IMR-90 (cell line): ENCODE results near the gene MRPS33. TPM values are rescaled to one million over a fixed set of nuclear protein-coding genes. Genes with fewer than 3 reads are reported as not detected.

Experiments used
- ATAC-seq: fragments of 200-7000 bp; cut with Tn5 transposase; 2 replicates; pipeline ENCODE4 v1.9.1; 2020; ENCODE audit warnings: low read depth, mild to moderate bottlenecking, moderate library complexity
- Bru-seq: library from RNA; stranded (reverse); fragments of 400-500 nt; gene quantifications from one replicate; lab custom pipeline; 2021; lab: Mats Ljungman, UMichigan
- BruChase-seq, 2 experiments: library from RNA; stranded (reverse); fragments of 400-500 nt; gene quantifications; one replicate each; lab custom pipeline; 2021; lab: Mats Ljungman, UMichigan
- BruUV-seq: library from RNA; stranded (reverse); fragments of 400-500 nt; replicated peaks from 2 replicates; lab custom pipeline; 2021; lab: Mats Ljungman, UMichigan
- CTCF ChIA-PET: fragments of 300-600 bp; formaldehyde crosslinking; extraction: SDS; loops from one replicate; lab custom pipeline; 2021; ENCODE audit warnings: antibody characterized with exemption; lab: Yijun Ruan, JAX
- POLR2A ChIA-PET: fragments of 300-600 bp; sonication (Branson Sonifier 250); formaldehyde crosslinking; loops from one replicate; lab custom pipeline; 2022; ENCODE audit warnings: antibody characterized with exemption; ENCODE audit not compliant: unreplicated experiment; lab: Charles Lee
- DNase-seq: peaks from one replicate; pipeline ENCODE4 v3.0.0; 2013
- H2AFZ ChIP-seq: replicated peaks from 2 replicates; pipeline ENCODE3; 2013; ENCODE audit warnings: low read length, mild to moderate bottlenecking; ENCODE audit not compliant: poor library complexity
- H2AK5ac ChIP-seq: 2 replicates; pipeline ENCODE4 v1.6.1; 2013; ENCODE audit warnings: low read depth, low read length, inconsistent platforms
- H2AK9ac ChIP-seq: replicated peaks from 2 replicates; pipeline ENCODE3; 2013; ENCODE audit warnings: mild to moderate bottlenecking, low read depth, low read length, moderate library complexity; ENCODE audit not compliant: poor library complexity
- H2BK120ac ChIP-seq: 2 replicates; pipeline ENCODE4 v1.6.1; 2013; ENCODE audit warnings: low read depth, low read length, inconsistent platforms
- H2BK15ac ChIP-seq: 3 replicates; pipeline ENCODE4 v1.6.1; 2013; ENCODE audit warnings: low read depth, low read length, inconsistent platforms
- H2BK20ac ChIP-seq: 2 replicates; pipeline ENCODE4 v1.6.1; 2013; ENCODE audit warnings: low read depth, mild to moderate bottlenecking, inconsistent platforms, low read length, moderate library complexity
- H2BK5ac ChIP-seq: 2 replicates; pipeline ENCODE4 v1.6.1; 2013; ENCODE audit warnings: mild to moderate bottlenecking, low read depth, low read length, inconsistent platforms; ENCODE audit not compliant: poor library complexity, severe bottlenecking
- H3K14ac ChIP-seq: replicated peaks from 2 replicates; pipeline ENCODE4 v1.6.1; 2013; ENCODE audit warnings: low read depth, low read length, inconsistent platforms
- H3K18ac ChIP-seq: 2 replicates; pipeline ENCODE4 v1.6.1; 2013; ENCODE audit warnings: low read depth, low read length, control low read depth
- H3K23ac ChIP-seq: 2 replicates; pipeline ENCODE4 v1.6.1; 2013; ENCODE audit warnings: low read depth, low read length, inconsistent platforms
- H3K27ac ChIP-seq: 2 replicates; pipeline ENCODE4 v1.5.1; 2013; ENCODE audit warnings: mild to moderate bottlenecking, control low read depth, low read length; ENCODE audit not compliant: insufficient read depth
- H3K27me3 ChIP-seq: 2 replicates; pipeline ENCODE4 v1.6.1; 2013; ENCODE audit warnings: low read length; ENCODE audit not compliant: control insufficient read depth, insufficient read depth
- H3K36me3 ChIP-seq: 2 replicates; pipeline ENCODE4 v1.6.1; 2013; ENCODE audit warnings: low read length, mixed read lengths; ENCODE audit not compliant: control insufficient read depth, insufficient read depth
- H3K4ac ChIP-seq: 2 replicates; pipeline ENCODE4 v1.6.1; 2013; ENCODE audit warnings: low read depth, low read length, inconsistent platforms
- H3K4me1 ChIP-seq: 2 replicates; pipeline ENCODE4 v1.6.1; 2013; ENCODE audit warnings: low read length, mixed read lengths; ENCODE audit not compliant: control insufficient read depth, insufficient read depth
- H3K4me2 ChIP-seq: 2 replicates; pipeline ENCODE4 v1.6.1; 2013; ENCODE audit warnings: low read depth, mild to moderate bottlenecking, control low read depth, low read length, moderate library complexity
- H3K4me3 ChIP-seq: 2 replicates; pipeline ENCODE4 v1.5.1; 2013; ENCODE audit warnings: low read depth, mild to moderate bottlenecking, control low read depth, low read length, moderate library complexity; ENCODE audit not compliant: insufficient read depth
- H3K56ac ChIP-seq: 2 replicates; pipeline ENCODE4 v1.6.1; 2013; ENCODE audit warnings: low read length, inconsistent platforms; ENCODE audit not compliant: insufficient read depth; ENCODE audit errors: extremely low read depth
- H3K79me1 ChIP-seq, 2 experiments: 2 replicates each; pipeline ENCODE4 v1.6.1; 2013; ENCODE audit warnings: low read length in 2 of 2, inconsistent platforms in 1 of 2, low read depth in 1 of 2
- H3K9ac ChIP-seq: 2 replicates; pipeline ENCODE4 v1.6.1; 2013; ENCODE audit warnings: low read depth, low read length, control low read depth
- H3K9me1 ChIP-seq: 2 replicates; pipeline ENCODE4 v1.6.1; 2013; ENCODE audit warnings: low read length, inconsistent platforms; ENCODE audit not compliant: insufficient read depth
- H3K9me3 ChIP-seq: 2 replicates; pipeline ENCODE4 v1.6.1; 2013; ENCODE audit warnings: low read length; ENCODE audit not compliant: control insufficient read depth, insufficient read depth
- H4K20me1 ChIP-seq: 2 replicates; pipeline ENCODE4 v1.6.1; 2013; ENCODE audit warnings: low read length, inconsistent platforms; ENCODE audit not compliant: insufficient read depth
- H4K5ac ChIP-seq: 2 replicates; pipeline ENCODE4 v1.6.1; 2013; ENCODE audit warnings: mild to moderate bottlenecking, low read depth, low read length, control low read depth
- H4K8ac ChIP-seq, 2 experiments: 2 replicates each; pipeline ENCODE4 v1.6.1; 2013; ENCODE audit warnings: low read depth in 2 of 2, low read length in 2 of 2, control low read depth in 1 of 2, inconsistent platforms in 1 of 2
- H4K91ac ChIP-seq: 2 replicates; pipeline ENCODE4 v1.6.1; 2013; ENCODE audit warnings: low read depth, low read length, inconsistent platforms; ENCODE audit not compliant: insufficient read depth
- BHLHE40 ChIP-seq: fragments of 150-350 bp; IDR thresholded peaks from 2 replicates; pipeline ENCODE4 v1.6.1; 2016; ENCODE audit warnings: mild to moderate bottlenecking, low read depth, low read length
- FOS ChIP-seq: fragments of 150-350 bp; IDR thresholded peaks from 2 replicates; pipeline ENCODE4 v1.6.1; 2016; ENCODE audit warnings: low read depth, low read length
- MAFK ChIP-seq: IDR thresholded peaks from 2 replicates; pipeline ENCODE4 v1.6.1; 2012; ENCODE audit warnings: low read depth, low read length, improper control_type of control experiment
- MAZ ChIP-seq: IDR thresholded peaks from 2 replicates; pipeline ENCODE4 v1.6.1; 2012; ENCODE audit warnings: low read depth, mild to moderate bottlenecking, low read length, improper control_type of control experiment, moderate library complexity, borderline replicate concordance
- NFE2L2 ChIP-seq: fragments of 150-350 bp; IDR thresholded peaks from 2 replicates; pipeline ENCODE4 v1.6.1; 2016; ENCODE audit warnings: low read depth, mild to moderate bottlenecking, low read length
- POLR2A ChIP-seq: IDR thresholded peaks from 2 replicates; pipeline ENCODE4 v1.6.1; 2012; ENCODE audit warnings: mild to moderate bottlenecking, low read depth, low read length
- RAD21 ChIP-seq: IDR thresholded peaks from 2 replicates; pipeline ENCODE4 v1.6.1; 2012; ENCODE audit warnings: low read length, improper control_type of control experiment
- SMC3 ChIP-seq: fragments of 150-350 bp; IDR thresholded peaks from 2 replicates; pipeline ENCODE4 v1.6.1; 2016; ENCODE audit warnings: low read depth, mild to moderate bottlenecking, antibody characterized with exemption, low read length, moderate library complexity
- WGBS, 2 experiments: methylation state at CpG; one replicate each; pipeline versions ENCODE4 v1.1.5 to v1.1.7; 2013; ENCODE audit warnings: missing lambda C conversion rate in 2 of 2; ENCODE audit not compliant: insufficient read length in 1 of 2; ENCODE audit errors: extremely low coverage in 2 of 2; 5-methylcytosine and 5-hydroxymethylcytosine counted together
- dilution Hi-C: fragments of 300-500 bp; cut with HindIII; formaldehyde crosslinking; loops from one replicate; pipeline ENCODE4 v1.14.3; 2018; ENCODE audit warnings: low sequenced_read_pairs; ENCODE audit not compliant: unreplicated experiment
- in situ Hi-C: fragments of 300-500 bp; cut with MboI; formaldehyde crosslinking; loops from 3 replicates; pipeline ENCODE4 v1.14.3; 2019; ENCODE audit warnings: low sequenced_read_pairs, inconsistent platforms, mixed read lengths
- intact Hi-C: fragments of 100-400 bp; cut with micrococcal nuclease; formaldehyde crosslinking; loops from 2 replicates; pipeline ENCODE4 v1.10.0; 2022
- long read RNA-seq: library from polyadenylated mRNA; unstranded; transcript quantifications from one replicate; pipeline ENCODE4 v2.0.0, GENCODE V29; 2021; ENCODE audit not compliant: unreplicated experiment
- polyA plus RNA-seq, 3 experiments: library from polyadenylated mRNA; depleted of rRNA; stranded (reverse); fragments of >200 nt; gene quantifications; 2 replicates each; pipeline ENCODE4 v1.2.3, GENCODE V29; 2012; ENCODE audit warnings: low replicate concordance in 1 of 3
- total RNA-seq: library from RNA; depleted of rRNA; stranded (reverse); fragments of >200 nt; gene quantifications from 2 replicates; pipeline ENCODE4 v1.2.3, GENCODE V29; 2012; rRNA removed
- TF ChIP-seq, protein P1 (sequence below): conservative IDR thresholded peaks from 2 replicates; pipeline ENCODE4 v1.5.1; 2012; ENCODE audit warnings: mild to moderate bottlenecking, low read depth, low read length, improper control_type of control experiment
- TF ChIP-seq, protein P2 (sequence below): fragments of 150-350 bp; IDR thresholded peaks from 2 replicates; pipeline ENCODE4 v1.6.1; 2017; ENCODE audit warnings: mild to moderate bottlenecking, antibody characterized with exemption, low read length, low read depth

The MRPS33 gene
- 14.5 and 24.4 TPM in 2 replicates for total RNA-seq
- 33.8 and 34.3 TPM in 2 replicates for polyA plus RNA-seq (2012; rRNA removed)
- polyA plus RNA-seq (2012; cell fraction: cytosol; rRNA removed) = 3.5 and 8.4 TPM in 2 replicates
- polyA plus RNA-seq (2012; cell fraction: nucleus; rRNA removed; ENCODE audit: low replicate concordance) = 0.73 and 6.8 TPM in 2 replicates
- percentile 56 among the genes with signal in this experiment for Bru-seq, nascent RNA
- BruChase-seq, experiment 1, labeled RNA remaining after a 6-hour chase = percentile 55 among the genes with signal in this experiment
- percentile 49 among the genes with signal in this experiment for BruChase-seq, experiment 2, labeled RNA remaining after a 2-hour chase
- long read RNA-seq, full-length matches to known transcripts = 25 of 29 reads
- long read RNA-seq, partial matches to known transcripts = 3 of 29 reads
- long read RNA-seq, other reads (novel, unspliced or antisense) = 1 of 29 reads

DNA sequence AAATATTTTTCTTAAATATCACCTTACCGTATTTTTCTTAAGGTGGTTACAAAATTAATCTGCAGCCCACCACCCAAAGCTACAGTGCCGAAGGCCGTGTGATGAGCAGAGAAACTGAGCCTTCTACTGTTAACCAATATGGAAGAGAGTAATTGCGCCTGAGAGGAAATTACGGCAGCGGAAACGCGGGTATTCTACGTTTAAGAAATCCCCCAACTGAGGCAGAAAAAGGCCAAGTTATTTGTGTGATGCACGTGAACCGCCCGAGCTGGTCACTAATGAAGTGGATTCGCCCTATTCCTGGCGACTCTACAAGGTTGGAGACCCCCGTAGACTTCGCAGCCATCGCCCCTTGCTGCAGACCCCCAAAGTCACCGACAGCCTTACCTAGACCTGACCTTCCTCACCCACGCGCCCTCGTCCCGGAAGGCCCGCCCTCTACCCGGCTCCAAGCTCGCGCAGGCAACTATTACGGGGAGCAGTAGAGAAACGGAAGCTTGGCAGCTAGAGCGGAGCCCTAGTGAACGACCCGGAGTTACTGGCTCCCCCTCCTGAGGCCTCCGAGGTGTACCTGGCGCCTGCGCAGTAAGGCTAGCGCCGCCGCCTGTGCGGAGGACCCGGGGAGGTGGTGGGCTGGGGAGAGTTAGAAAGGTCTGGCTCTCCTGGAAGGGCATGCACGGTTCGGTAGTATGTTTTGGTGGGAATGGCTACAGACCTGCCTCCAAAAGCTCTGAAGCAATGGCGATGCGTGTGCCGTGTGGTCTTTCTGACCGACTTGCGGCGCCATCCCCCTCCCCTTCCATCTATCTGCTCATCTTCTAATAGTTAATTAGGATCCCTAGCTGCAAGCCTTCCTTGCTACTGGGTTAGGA, at the start of gene MRPS33:
Gene MRPS33 (minus strand): TSS at position 429 of the 872 bp plus-strand sequence. CDS start 4,319 bp downstream, outside the sequence.
- Histone ChIP-seq H2AK5ac (0 out of 2 replicates have a peak within 1 kb of the TSS, but pooled peaks have one; percentile 31), H2BK120ac (peak within 1 kb of the TSS; percentile 89), H4K91ac (peak within 1 kb of the TSS; percentile 98), H3K9me1 (peaks cover 3% of the 10 kb centered on the region; the same call in 1 of the 2 replicates), H3K4ac (peak within 1 kb of the TSS; percentile 95), H3K18ac (peak within 1 kb of the TSS; percentile 61), H3K23ac (peak within 1 kb of the TSS; percentile 97; the same call in 1 of the 2 replicates), H3K27me3 (no peaks in the 10 kb centered on the region), H3K79me1 (peaks cover 10 to 23% of the 10 kb centered on the region in 2 experiments), H2AK9ac (peak within 1 kb of the TSS; percentile 85), H3K27ac (peak within 1 kb of the TSS; percentile 85), H3K36me3 (no peaks in the 10 kb centered on the region), H2BK5ac (peak within 1 kb of the TSS; percentile 77), H2BK20ac (peak within 1 kb of the TSS; percentile 81), H2AFZ (peak within 1 kb of the TSS; percentile 99), H3K4me1 (peaks cover 2% of the 10 kb centered on the region; the same call in 1 of the 2 replicates), H3K9ac (peak within 1 kb of the TSS; percentile 86), H3K4me2 (peak within 1 kb of the TSS; percentile 89), H2BK15ac (peak within 1 kb of the TSS; percentile 67; the same call in 2 of the 3 replicates), H4K5ac (peak within 1 kb of the TSS; percentile 93), H3K14ac (peak within 1 kb of the TSS; percentile 96), H3K56ac (peak within 1 kb of the TSS; percentile 83), H3K9me3 (no peaks in the 10 kb centered on the region), H4K8ac (peak within 1 kb of the TSS; percentile 98 to 99), H3K4me3 (peak within 1 kb of the TSS; percentile 71), H4K20me1 (no peaks in the 10 kb centered on the region)
- dilution Hi-C loops = no loop called here
- peak; percentile 94 for DNase-seq
- peak; percentile 100 for ATAC-seq
- ChIA-PET POLR2A (interaction anchor here (0.8 kb wide), 1 partner anchor 10 kb away, joined by 4 read pairs; no protein-coding TSS in a partner anchor), CTCF (interaction anchor here (0.6 to 1.3 kb wide), 8 partner anchors 10 to 688 kb away, joined by 3 to 5 read pairs (median 3); no protein-coding TSS in a partner anchor)
- in situ Hi-C loops = loop anchor here (5.0 to 25.0 kb wide), 2 partner anchors 202 to 502 kb away; no protein-coding TSS in a partner anchor
- intact Hi-C loops = loop anchor here (1.0 to 2.0 kb wide), 6 partner anchors 58 to 724 kb away; partner anchors contain the start of genes AGK and SSBP1
- no TSS peak for BruUV-seq
- WGBS, 2 experiments = 0% methylated on average over 2 of the region's 47 CpGs; no CpG with 5 or more reads in 1 of the 2 experiments
- TF ChIP-seq NFE2L2 = no peak
- peak; percentile 27; the same call in 1 of the 2 replicates for TF ChIP-seq MAZ
- no peak for TF ChIP-seq RAD21
- TF ChIP-seq, protein P1, sequence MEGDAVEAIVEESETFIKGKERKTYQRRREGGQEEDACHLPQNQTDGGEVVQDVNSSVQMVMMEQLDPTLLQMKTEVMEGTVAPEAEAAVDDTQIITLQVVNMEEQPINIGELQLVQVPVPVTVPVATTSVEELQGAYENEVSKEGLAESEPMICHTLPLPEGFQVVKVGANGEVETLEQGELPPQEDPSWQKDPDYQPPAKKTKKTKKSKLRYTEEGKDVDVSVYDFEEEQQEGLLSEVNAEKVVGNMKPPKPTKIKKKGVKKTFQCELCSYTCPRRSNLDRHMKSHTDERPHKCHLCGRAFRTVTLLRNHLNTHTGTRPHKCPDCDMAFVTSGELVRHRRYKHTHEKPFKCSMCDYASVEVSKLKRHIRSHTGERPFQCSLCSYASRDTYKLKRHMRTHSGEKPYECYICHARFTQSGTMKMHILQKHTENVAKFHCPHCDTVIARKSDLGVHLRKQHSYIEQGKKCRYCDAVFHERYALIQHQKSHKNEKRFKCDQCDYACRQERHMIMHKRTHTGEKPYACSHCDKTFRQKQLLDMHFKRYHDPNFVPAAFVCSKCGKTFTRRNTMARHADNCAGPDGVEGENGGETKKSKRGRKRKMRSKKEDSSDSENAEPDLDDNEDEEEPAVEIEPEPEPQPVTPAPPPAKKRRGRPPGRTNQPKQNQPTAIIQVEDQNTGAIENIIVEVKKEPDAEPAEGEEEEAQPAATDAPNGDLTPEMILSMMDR = peak; percentile 87
- TF ChIP-seq BHLHE40 = peak; percentile 79
- TF ChIP-seq, protein P2, sequence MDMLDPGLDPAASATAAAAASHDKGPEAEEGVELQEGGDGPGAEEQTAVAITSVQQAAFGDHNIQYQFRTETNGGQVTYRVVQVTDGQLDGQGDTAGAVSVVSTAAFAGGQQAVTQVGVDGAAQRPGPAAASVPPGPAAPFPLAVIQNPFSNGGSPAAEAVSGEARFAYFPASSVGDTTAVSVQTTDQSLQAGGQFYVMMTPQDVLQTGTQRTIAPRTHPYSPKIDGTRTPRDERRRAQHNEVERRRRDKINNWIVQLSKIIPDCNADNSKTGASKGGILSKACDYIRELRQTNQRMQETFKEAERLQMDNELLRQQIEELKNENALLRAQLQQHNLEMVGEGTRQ = no peak; the same call in 1 of the 2 replicates
- TF ChIP-seq POLR2A = peak; percentile 78
- no peak for TF ChIP-seq MAFK
- no peak for TF ChIP-seq FOS
- peak; percentile 34 for TF ChIP-seq SMC3
